GM10248 (cell line): Measurements from ENCODE around the gene PDE6B.

Experiments
- CTCF ChIA-PET: fragments of 300-600 bp; sonication (Branson Sonifier 250); formaldehyde crosslinking; extraction: SDS; loops from one replicate; lab custom pipeline; 2021; ENCODE audit warnings: antibody characterized with exemption; lab: Yijun Ruan, JAX
- POLR2A ChIA-PET: fragments of 350-650 bp; sonication (Branson Sonifier 250); formaldehyde crosslinking; extraction: SDS; loops from one replicate; lab custom pipeline; 2020; ENCODE audit warnings: antibody characterized with exemption; lab: Yijun Ruan, JAX
- DNase-seq: peaks from one replicate; pipeline ENCODE4 v3.0.0; 2012; ENCODE audit errors: extremely low spot score
- TF ChIP-seq, protein P1 (sequence below): IDR thresholded peaks from 2 replicates; pipeline ENCODE4 v1.5.1; 2012; ENCODE audit warnings: mild to moderate bottlenecking, low read depth; ENCODE audit errors: extremely low read depth, missing control alignments, control extremely low read depth

PDE6B gene

DNA sequence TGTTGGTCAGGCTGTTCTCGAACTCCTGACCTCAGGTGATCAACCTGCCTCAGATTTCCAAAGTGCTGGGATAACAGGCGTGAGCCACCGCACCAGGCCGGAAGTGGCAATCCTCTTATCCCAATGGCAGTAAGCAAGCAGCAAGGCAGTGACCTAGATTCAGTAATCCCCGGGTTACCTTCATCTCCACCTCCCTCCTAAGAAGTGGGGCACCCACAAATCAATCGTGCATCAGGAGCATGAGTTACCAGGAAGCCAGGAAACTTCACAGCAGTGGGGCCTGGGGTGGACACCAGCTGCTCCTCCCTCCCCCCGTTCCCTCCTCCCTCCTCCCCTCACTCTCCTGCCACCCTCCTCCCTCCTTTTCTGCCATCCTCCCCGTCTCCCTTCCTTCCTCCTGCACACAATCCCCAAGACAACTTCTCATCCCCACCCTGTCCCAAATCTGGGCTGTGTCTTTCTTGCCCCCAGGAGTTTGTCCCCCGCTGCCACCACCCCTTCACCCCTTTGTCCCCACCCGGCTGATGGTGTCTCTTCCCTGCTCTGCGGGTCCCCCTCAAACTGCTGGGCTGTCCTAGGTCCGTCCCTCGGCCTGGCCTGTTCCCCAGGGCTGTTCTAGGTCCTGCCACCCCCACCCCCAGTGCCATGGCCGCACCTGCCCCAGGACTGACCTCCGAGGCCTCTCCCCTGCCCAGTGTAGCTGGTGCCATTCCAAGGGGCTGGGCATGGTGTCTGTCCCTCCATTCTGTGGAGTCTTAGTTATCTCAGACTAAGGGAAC, 2.2 kb downstream of the PDE6B start:
- TF ChIP-seq, protein P1, sequence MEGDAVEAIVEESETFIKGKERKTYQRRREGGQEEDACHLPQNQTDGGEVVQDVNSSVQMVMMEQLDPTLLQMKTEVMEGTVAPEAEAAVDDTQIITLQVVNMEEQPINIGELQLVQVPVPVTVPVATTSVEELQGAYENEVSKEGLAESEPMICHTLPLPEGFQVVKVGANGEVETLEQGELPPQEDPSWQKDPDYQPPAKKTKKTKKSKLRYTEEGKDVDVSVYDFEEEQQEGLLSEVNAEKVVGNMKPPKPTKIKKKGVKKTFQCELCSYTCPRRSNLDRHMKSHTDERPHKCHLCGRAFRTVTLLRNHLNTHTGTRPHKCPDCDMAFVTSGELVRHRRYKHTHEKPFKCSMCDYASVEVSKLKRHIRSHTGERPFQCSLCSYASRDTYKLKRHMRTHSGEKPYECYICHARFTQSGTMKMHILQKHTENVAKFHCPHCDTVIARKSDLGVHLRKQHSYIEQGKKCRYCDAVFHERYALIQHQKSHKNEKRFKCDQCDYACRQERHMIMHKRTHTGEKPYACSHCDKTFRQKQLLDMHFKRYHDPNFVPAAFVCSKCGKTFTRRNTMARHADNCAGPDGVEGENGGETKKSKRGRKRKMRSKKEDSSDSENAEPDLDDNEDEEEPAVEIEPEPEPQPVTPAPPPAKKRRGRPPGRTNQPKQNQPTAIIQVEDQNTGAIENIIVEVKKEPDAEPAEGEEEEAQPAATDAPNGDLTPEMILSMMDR, result no peak
- ChIA-PET POLR2A (no interaction called here), CTCF (no interaction called here)
- no peak for DNase-seq

DNA sequence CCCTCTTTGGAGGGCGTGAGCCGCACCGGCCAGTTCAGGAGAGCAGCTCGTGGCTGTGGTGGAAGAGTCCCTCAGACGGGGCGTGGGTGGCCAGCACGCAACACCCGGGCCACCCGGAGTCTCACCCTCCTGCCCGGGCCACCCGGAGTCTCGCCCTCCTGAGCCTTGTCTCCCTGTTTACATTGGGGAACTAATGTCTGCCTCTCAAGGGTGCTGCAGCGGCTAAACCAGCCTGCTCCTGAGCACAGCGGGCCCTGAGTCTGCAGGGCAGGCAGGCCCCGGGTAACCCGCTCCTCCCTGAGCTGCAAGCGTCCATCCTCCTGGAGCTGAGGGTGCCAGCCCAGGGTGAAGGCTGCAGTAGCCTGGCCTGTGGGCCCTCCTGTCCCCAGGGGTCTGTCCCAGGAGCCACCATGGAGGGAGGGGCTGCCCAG, 3.0 kb downstream of the PDE6B start:
- TF ChIP-seq, protein P1, result no peak
- no peak for DNase-seq
- CTCF ChIA-PET, result no interaction called here
- POLR2A ChIA-PET, result no interaction called here

DNA sequence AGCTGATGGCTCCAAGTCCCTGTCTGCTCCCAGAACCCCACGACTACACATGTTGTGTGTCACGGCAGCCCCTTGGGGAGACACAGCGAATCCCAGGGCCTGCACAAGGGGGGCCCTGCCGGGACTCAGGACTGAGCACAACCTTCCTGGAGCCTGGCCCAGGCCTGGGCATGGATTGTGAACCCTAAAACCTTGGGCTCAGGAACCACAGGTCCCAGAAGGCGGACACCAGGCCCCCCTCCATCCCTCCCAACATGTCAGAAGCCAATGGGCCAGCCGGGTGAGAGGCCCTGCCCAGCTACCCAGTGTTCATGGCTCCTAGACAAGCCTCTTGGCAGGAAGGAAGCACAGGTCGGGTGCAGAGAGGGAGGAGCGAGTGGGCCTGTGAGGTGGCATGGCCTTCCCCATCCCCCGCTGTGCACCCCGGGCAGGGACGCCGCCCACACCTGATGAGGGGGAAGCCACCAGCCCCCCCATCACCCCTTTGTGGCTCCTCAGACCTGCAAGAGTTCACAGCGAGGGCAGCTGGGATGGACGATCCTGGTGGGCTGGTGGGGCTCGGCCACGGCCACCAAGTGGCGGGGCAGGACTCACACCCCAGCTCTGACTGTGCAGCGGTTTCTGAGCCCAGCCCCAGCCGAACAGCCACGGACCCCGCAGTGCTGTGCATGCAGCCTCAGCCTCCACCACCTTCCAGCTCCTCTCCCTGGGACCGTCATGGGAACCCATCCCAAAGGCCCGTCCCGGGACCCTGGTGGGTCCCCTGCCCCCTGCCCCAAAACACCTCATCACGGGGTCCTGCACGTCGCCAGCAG, 3.7 kb downstream of the PDE6B start:
- ChIA-PET POLR2A (no interaction called here), CTCF (no interaction called here)
- TF ChIP-seq, protein P1, result no peak
- DNase-seq, result no peak

DNA sequence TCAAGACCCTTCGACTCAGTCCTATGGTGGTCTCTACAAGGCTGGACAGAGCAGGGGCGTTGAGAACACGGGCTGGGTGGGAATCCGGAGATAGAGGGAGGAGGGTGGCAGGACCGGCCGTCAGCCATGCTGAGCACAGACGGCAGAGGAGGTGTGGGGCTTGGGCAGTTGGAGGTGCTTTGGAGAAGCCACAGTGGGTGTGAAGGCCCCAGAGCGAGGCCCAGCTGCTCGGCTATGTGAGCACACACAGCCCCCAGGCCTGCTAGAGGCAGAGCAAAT, 4.2 kb downstream of the PDE6B start:
- CTCF ChIA-PET, result no interaction called here
- POLR2A ChIA-PET, result no interaction called here
- TF ChIP-seq, protein P1, result no peak
- DNase-seq, result no peak

DNA sequence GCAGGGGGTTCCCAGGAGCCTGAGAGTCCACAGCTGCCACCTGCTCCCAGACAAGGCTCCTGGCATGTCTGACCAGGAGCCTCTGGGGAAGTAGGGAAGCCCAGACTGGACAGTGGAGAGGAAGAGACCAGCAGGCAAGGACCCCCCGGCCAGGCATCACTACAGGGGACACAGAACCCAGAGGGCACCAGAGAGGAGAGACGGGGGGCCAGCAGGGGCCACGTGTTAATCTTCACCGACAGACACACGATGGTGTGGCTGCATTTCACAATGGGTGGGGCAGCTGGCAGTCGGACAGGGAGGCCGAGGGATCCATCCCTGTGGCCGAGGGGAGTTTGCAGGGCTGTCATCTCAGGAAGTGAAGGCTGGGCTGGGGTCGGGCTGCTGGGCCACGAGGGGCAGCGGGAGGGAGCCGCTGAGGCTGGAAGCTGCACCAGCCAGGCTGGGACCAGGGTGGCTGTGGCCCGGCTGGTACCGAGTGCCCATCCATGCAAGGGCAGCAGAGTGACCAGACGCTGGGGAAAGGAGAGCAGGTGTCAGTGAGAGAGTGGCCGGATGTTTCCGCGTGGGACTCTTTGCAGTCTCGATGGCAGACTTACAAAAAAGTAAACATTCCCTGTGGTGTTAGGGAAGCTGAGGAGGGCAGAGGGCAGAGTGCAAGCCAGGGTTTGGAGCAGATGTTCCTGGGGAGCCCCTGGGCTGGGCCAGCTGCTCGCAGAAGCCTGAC, 4.7 kb downstream of the PDE6B start:
- CTCF ChIA-PET, result no interaction called here
- no peak for DNase-seq
- POLR2A ChIA-PET, result no interaction called here
- TF ChIP-seq, protein P1, result no peak

DNA sequence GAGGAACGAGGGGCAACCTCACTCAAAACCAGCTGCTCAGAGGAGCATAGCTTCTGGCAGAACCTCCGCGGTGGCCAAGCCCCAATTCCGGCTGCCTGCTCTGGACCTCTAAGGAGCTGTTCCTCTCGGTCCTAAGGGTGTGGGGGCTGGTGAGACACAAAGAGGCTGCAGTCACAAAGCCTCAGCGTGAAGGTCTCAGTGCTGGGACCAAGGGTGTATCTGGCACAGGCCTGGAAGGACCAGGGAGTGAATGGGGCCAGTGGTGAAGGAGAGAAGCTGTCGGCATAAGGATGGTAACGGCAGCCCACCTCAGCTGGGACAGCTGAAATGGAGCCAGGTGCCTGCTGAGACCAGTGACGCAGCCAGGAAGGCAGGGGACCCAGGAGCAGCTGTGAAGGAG, 5.3 kb downstream of the PDE6B start:
- ChIA-PET CTCF (no interaction called here), POLR2A (no interaction called here)
- no peak for DNase-seq
- TF ChIP-seq, protein P1, result no peak
